IMR-90 (cell line): Measurements from ENCODE around the gene PRMT7. TPM values are rescaled to one million over a fixed set of nuclear protein-coding genes. Genes with fewer than 3 reads are reported as not detected.

ENCODE experiments used
- ATAC-seq: fragments of 200-7000 bp; cut with Tn5 transposase; 2 replicates; pipeline ENCODE4 v1.9.1; 2020; ENCODE audit warnings: low read depth, mild to moderate bottlenecking, moderate library complexity
- BruUV-seq: library from RNA; stranded (reverse); fragments of 400-500 nt; replicated peaks from 2 replicates; lab custom pipeline; 2021; lab: Mats Ljungman, UMichigan
- CTCF ChIA-PET: fragments of 300-600 bp; formaldehyde crosslinking; extraction: SDS; loops from one replicate; lab custom pipeline; 2021; ENCODE audit warnings: antibody characterized with exemption; lab: Yijun Ruan, JAX
- POLR2A ChIA-PET: fragments of 300-600 bp; sonication (Branson Sonifier 250); formaldehyde crosslinking; loops from one replicate; lab custom pipeline; 2022; ENCODE audit warnings: antibody characterized with exemption; ENCODE audit not compliant: unreplicated experiment; lab: Charles Lee
- DNase-seq: peaks from one replicate; pipeline ENCODE4 v3.0.0; 2013
- H2AFZ ChIP-seq: replicated peaks from 2 replicates; pipeline ENCODE3; 2013; ENCODE audit warnings: low read length, mild to moderate bottlenecking; ENCODE audit not compliant: poor library complexity
- H2AK5ac ChIP-seq: 2 replicates; pipeline ENCODE4 v1.6.1; 2013; ENCODE audit warnings: low read depth, low read length, inconsistent platforms
- H2AK9ac ChIP-seq: replicated peaks from 2 replicates; pipeline ENCODE3; 2013; ENCODE audit warnings: mild to moderate bottlenecking, low read depth, low read length, moderate library complexity; ENCODE audit not compliant: poor library complexity
- H2BK120ac ChIP-seq: 2 replicates; pipeline ENCODE4 v1.6.1; 2013; ENCODE audit warnings: low read depth, low read length, inconsistent platforms
- H2BK15ac ChIP-seq: 3 replicates; pipeline ENCODE4 v1.6.1; 2013; ENCODE audit warnings: low read depth, low read length, inconsistent platforms
- H2BK20ac ChIP-seq: 2 replicates; pipeline ENCODE4 v1.6.1; 2013; ENCODE audit warnings: low read depth, mild to moderate bottlenecking, inconsistent platforms, low read length, moderate library complexity
- H2BK5ac ChIP-seq: 2 replicates; pipeline ENCODE4 v1.6.1; 2013; ENCODE audit warnings: mild to moderate bottlenecking, low read depth, low read length, inconsistent platforms; ENCODE audit not compliant: poor library complexity, severe bottlenecking
- H3K14ac ChIP-seq: replicated peaks from 2 replicates; pipeline ENCODE4 v1.6.1; 2013; ENCODE audit warnings: low read depth, low read length, inconsistent platforms
- H3K18ac ChIP-seq: 2 replicates; pipeline ENCODE4 v1.6.1; 2013; ENCODE audit warnings: low read depth, low read length, control low read depth
- H3K23ac ChIP-seq: 2 replicates; pipeline ENCODE4 v1.6.1; 2013; ENCODE audit warnings: low read depth, low read length, inconsistent platforms
- H3K27ac ChIP-seq: 2 replicates; pipeline ENCODE4 v1.5.1; 2013; ENCODE audit warnings: mild to moderate bottlenecking, control low read depth, low read length; ENCODE audit not compliant: insufficient read depth
- H3K27me3 ChIP-seq: 2 replicates; pipeline ENCODE4 v1.6.1; 2013; ENCODE audit warnings: low read length; ENCODE audit not compliant: control insufficient read depth, insufficient read depth
- H3K36me3 ChIP-seq: 2 replicates; pipeline ENCODE4 v1.6.1; 2013; ENCODE audit warnings: low read length, mixed read lengths; ENCODE audit not compliant: control insufficient read depth, insufficient read depth
- H3K4ac ChIP-seq: 2 replicates; pipeline ENCODE4 v1.6.1; 2013; ENCODE audit warnings: low read depth, low read length, inconsistent platforms
- H3K4me1 ChIP-seq: 2 replicates; pipeline ENCODE4 v1.6.1; 2013; ENCODE audit warnings: low read length, mixed read lengths; ENCODE audit not compliant: control insufficient read depth, insufficient read depth
- H3K4me2 ChIP-seq: 2 replicates; pipeline ENCODE4 v1.6.1; 2013; ENCODE audit warnings: low read depth, mild to moderate bottlenecking, control low read depth, low read length, moderate library complexity
- H3K4me3 ChIP-seq: 2 replicates; pipeline ENCODE4 v1.5.1; 2013; ENCODE audit warnings: low read depth, mild to moderate bottlenecking, control low read depth, low read length, moderate library complexity; ENCODE audit not compliant: insufficient read depth
- H3K56ac ChIP-seq: 2 replicates; pipeline ENCODE4 v1.6.1; 2013; ENCODE audit warnings: low read length, inconsistent platforms; ENCODE audit not compliant: insufficient read depth; ENCODE audit errors: extremely low read depth
- H3K79me1 ChIP-seq, 2 experiments: 2 replicates each; pipeline ENCODE4 v1.6.1; 2013; ENCODE audit warnings: low read length in 2 of 2, inconsistent platforms in 1 of 2, low read depth in 1 of 2
- H3K9ac ChIP-seq: 2 replicates; pipeline ENCODE4 v1.6.1; 2013; ENCODE audit warnings: low read depth, low read length, control low read depth
- H3K9me1 ChIP-seq: 2 replicates; pipeline ENCODE4 v1.6.1; 2013; ENCODE audit warnings: low read length, inconsistent platforms; ENCODE audit not compliant: insufficient read depth
- H3K9me3 ChIP-seq: 2 replicates; pipeline ENCODE4 v1.6.1; 2013; ENCODE audit warnings: low read length; ENCODE audit not compliant: control insufficient read depth, insufficient read depth
- H4K20me1 ChIP-seq: 2 replicates; pipeline ENCODE4 v1.6.1; 2013; ENCODE audit warnings: low read length, inconsistent platforms; ENCODE audit not compliant: insufficient read depth
- H4K5ac ChIP-seq: 2 replicates; pipeline ENCODE4 v1.6.1; 2013; ENCODE audit warnings: mild to moderate bottlenecking, low read depth, low read length, control low read depth
- H4K8ac ChIP-seq, 2 experiments: 2 replicates each; pipeline ENCODE4 v1.6.1; 2013; ENCODE audit warnings: low read depth in 2 of 2, low read length in 2 of 2, control low read depth in 1 of 2, inconsistent platforms in 1 of 2
- H4K91ac ChIP-seq: 2 replicates; pipeline ENCODE4 v1.6.1; 2013; ENCODE audit warnings: low read depth, low read length, inconsistent platforms; ENCODE audit not compliant: insufficient read depth
- BHLHE40 ChIP-seq: fragments of 150-350 bp; IDR thresholded peaks from 2 replicates; pipeline ENCODE4 v1.6.1; 2016; ENCODE audit warnings: mild to moderate bottlenecking, low read depth, low read length
- CHD1 ChIP-seq: IDR thresholded peaks from 2 replicates; pipeline ENCODE4 v1.6.1; 2012; ENCODE audit warnings: low read depth, low read length, improper control_type of control experiment
- MAZ ChIP-seq: IDR thresholded peaks from 2 replicates; pipeline ENCODE4 v1.6.1; 2012; ENCODE audit warnings: low read depth, mild to moderate bottlenecking, low read length, improper control_type of control experiment, moderate library complexity, borderline replicate concordance
- RCOR1 ChIP-seq: IDR thresholded peaks from 2 replicates; pipeline ENCODE4 v1.6.1; 2012; ENCODE audit warnings: mild to moderate bottlenecking, low read length, improper control_type of control experiment; ENCODE audit not compliant: insufficient replicate concordance
- WGBS, 2 experiments: methylation state at CpG; one replicate each; pipeline versions ENCODE4 v1.1.5 to v1.1.7; 2013; ENCODE audit warnings: missing lambda C conversion rate in 2 of 2; ENCODE audit not compliant: insufficient read length in 1 of 2; ENCODE audit errors: extremely low coverage in 2 of 2; 5-methylcytosine and 5-hydroxymethylcytosine counted together
- dilution Hi-C: fragments of 300-500 bp; cut with HindIII; formaldehyde crosslinking; loops from one replicate; pipeline ENCODE4 v1.14.3; 2018; ENCODE audit warnings: low sequenced_read_pairs; ENCODE audit not compliant: unreplicated experiment
- in situ Hi-C: fragments of 300-500 bp; cut with MboI; formaldehyde crosslinking; loops from 3 replicates; pipeline ENCODE4 v1.14.3; 2019; ENCODE audit warnings: low sequenced_read_pairs, inconsistent platforms, mixed read lengths
- intact Hi-C: fragments of 100-400 bp; cut with micrococcal nuclease; formaldehyde crosslinking; loops from 2 replicates; pipeline ENCODE4 v1.10.0; 2022
- polyA plus RNA-seq, 3 experiments: library from polyadenylated mRNA; depleted of rRNA; stranded (reverse); fragments of >200 nt; gene quantifications; 2 replicates each; pipeline ENCODE4 v1.2.3, GENCODE V29; 2012; ENCODE audit warnings: low replicate concordance in 1 of 3
- total RNA-seq: library from RNA; depleted of rRNA; stranded (reverse); fragments of >200 nt; gene quantifications from 2 replicates; pipeline ENCODE4 v1.2.3, GENCODE V29; 2012
- TF ChIP-seq, protein P1 (sequence below): fragments of 150-350 bp; IDR thresholded peaks from 2 replicates; pipeline ENCODE4 v1.6.1; 2017; ENCODE audit warnings: mild to moderate bottlenecking, antibody characterized with exemption, low read length, low read depth

The PRMT7 gene
- total and polyA plus RNA-seq, 2 of the 4 experiments (the other 2 are of a cell fraction): 63.1 to 68.6 TPM

DNA sequence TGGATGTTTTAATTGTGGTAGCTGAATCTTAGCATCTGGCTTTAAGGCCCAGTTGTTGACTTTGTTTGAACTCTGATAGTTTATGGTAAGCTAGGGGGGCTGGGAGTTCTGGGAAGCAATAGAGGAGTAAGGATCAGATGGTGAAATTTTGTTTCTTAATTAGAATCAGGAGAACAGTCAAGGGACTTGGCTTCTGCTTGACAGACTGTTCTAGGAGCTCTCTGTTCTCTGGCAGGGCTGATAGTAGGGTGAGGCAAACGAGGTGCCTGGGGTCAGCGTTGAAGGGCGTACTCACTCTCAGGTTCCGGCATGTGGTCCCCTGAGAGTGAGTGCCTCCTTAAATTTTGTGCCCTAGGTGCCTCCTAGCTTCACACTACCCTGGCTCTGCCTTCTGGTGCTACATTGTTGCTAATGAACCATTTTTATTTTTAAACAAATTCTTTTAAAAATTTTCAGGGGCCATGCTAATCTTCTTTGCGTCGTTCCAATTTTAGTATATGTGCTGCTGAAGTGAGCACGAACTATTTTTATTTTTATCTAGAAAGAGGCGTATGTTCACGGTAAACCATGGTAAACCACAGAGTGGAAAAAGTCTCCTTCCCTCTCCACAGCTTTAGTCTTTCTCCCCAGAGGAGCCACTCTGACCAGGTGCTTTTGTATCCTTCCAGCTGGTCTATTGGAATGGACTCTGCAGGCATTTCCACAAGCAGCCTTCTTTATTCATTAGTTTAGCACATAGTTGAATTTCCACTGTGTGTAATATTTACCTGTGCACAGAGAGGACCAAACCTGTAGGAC is 26.8 kb upstream of the PRMT7 start:
- Histone ChIP-seq H3K27me3 (no peaks in the 10 kb centered on the region), H4K5ac (no peak overlapping the region), H4K8ac (no peak overlapping the region), H2BK20ac (no peak overlapping the region), H2BK120ac (no peak overlapping the region), H3K9me3 (no peaks in the 10 kb centered on the region), H3K9me1 (peaks cover 29% of the 10 kb centered on the region), H2AK9ac (no peak overlapping the region), H3K4me3 (no peak overlapping the region), H2BK5ac (no peak overlapping the region), H2AK5ac (no peak overlapping the region), H3K56ac (no peak overlapping the region), H3K18ac (no peak overlapping the region), H3K27ac (peak overlapping the region; percentile 46; the same call in 1 of the 2 replicates), H4K20me1 (peaks cover 74% of the 10 kb centered on the region), H2AFZ (no peak overlapping the region), H3K79me1 (peaks cover 16 to 92% of the 10 kb centered on the region in 2 experiments), H3K4ac (no peak overlapping the region), H4K91ac (no peak overlapping the region), H3K14ac (no peak overlapping the region), H3K4me2 (no peak overlapping the region), H3K4me1 (peaks cover 11% of the 10 kb centered on the region), H3K23ac (no peak overlapping the region), H3K36me3 (peaks cover 25% of the 10 kb centered on the region), H2BK15ac (no peak overlapping the region), H3K9ac (no peak overlapping the region)
- no TSS peak for BruUV-seq
- ATAC-seq: peak; percentile 12; the same call in 1 of the 2 replicates
- CTCF ChIA-PET: interaction anchor here (0.9 kb wide), 1 partner anchor 9 kb away, joined by 3 read pairs; no protein-coding TSS in a partner anchor
- in situ Hi-C loops: no loop called here
- no peak for DNase-seq
- dilution Hi-C loops: no loop called here
- no CpG with 5 or more reads among the region's 9 CpGs for WGBS, 2 experiments
- TF ChIP-seq CHD1: no peak
- TF ChIP-seq RCOR1: no peak
- TF ChIP-seq, protein P1, sequence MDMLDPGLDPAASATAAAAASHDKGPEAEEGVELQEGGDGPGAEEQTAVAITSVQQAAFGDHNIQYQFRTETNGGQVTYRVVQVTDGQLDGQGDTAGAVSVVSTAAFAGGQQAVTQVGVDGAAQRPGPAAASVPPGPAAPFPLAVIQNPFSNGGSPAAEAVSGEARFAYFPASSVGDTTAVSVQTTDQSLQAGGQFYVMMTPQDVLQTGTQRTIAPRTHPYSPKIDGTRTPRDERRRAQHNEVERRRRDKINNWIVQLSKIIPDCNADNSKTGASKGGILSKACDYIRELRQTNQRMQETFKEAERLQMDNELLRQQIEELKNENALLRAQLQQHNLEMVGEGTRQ: no peak
- no peak for TF ChIP-seq MAZ
- TF ChIP-seq BHLHE40: no peak
- POLR2A ChIA-PET: no interaction called here
- intact Hi-C loops: no loop called here
